HEK293 (cell line): Measurements from ENCODE around the gene ASTN2.

Experiments used
- REST ChIP-seq: fragments of 450-650 bp; formaldehyde crosslinking; IDR thresholded peaks from 2 replicates; pipeline ENCODE4 v1.5.1; 2016; ENCODE audit warnings: missing biosample characterization, missing genetic modification characterization
- ZNF37A ChIP-seq: fragments of 450-650 bp; IDR thresholded peaks from 2 replicates; pipeline ENCODE4 v1.5.1; 2018; ENCODE audit warnings: missing biosample characterization, missing genetic modification characterization

DNA sequence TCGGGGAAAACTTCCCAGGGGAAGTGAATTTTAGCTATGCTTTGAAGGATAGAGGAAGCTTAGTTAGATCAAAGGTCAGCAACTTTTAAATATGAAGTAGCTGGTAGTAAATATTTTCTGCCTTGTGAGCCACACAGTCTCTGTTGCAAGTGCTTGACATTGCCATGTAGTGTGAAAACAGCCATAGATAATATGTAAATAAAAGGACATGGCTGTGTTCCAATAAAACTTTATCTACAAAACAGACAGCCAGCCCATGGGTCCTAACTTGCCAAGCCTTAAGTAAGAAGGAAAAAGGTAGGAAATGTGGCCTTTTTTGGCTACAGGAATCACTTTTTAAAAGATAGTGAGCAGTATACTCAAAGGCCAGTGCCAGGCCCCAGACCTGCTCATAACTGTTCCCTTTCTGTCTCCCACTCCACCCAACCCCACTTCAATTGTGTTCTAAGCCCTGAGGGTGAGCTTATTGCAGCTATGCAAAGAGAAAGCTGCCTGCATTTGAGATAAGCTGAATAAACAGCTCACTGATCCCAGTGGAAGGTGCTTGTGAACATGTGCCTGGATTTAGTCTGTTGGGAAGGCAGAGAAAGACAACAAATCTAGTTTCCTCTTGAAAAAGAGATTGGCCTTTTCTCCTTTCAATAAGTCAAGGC, 840.7 kb downstream of the ASTN2 start:
- no peak for TF ChIP-seq ZNF37A
- no peak for TF ChIP-seq REST (tag by site-specific recombination)
